SU-DHL-6 (cell line): ENCODE measurements around the gene IQCF2.

ENCODE experiments used
- CTCF ChIP-seq: fragments of 200-600 bp; sonication (generic); IDR thresholded peaks from one replicate; pipeline ENCODE4 v1.5.1; 2017; ENCODE audit warnings: antibody characterized with exemption, mild to moderate bottlenecking, low read length, moderate library complexity; ENCODE audit not compliant: insufficient read depth, poor library complexity, severe bottlenecking
- EZH2phosphoT487 ChIP-seq: fragments of 200-600 bp; sonication (generic), shearing (Covaris generic); conservative IDR thresholded peaks from 2 replicates; pipeline ENCODE4 v1.6.1; 2018; ENCODE audit warnings: mild to moderate bottlenecking, antibody characterized with exemption, low read length, moderate library complexity, mixed read lengths

GRCh38 chr3:51908026-51908425 is 46.6 kb downstream of the IQCF2 start:
- no peak for TF ChIP-seq CTCF
- no peak for TF ChIP-seq EZH2phosphoT487
